HG03354 (cell line): ENCODE results near the gene SYT17.

Source experiments
- ATAC-seq: cut with Tn5 transposase; IDR thresholded peaks from one replicate; pipeline ENCODE4 v1.9.1; 2021; ENCODE audit warnings: mild to moderate bottlenecking; ENCODE audit not compliant: unreplicated experiment, poor library complexity, severe bottlenecking

Gene SYT17

GRCh38 chr16:19203374-19203966 lies 35.4 kb downstream of the SYT17 start:
- ATAC-seq: no peak

GRCh38 chr16:19210280-19210924 lies 42.4 kb downstream of the SYT17 start:
- ATAC-seq: peak; percentile 73

DNA sequence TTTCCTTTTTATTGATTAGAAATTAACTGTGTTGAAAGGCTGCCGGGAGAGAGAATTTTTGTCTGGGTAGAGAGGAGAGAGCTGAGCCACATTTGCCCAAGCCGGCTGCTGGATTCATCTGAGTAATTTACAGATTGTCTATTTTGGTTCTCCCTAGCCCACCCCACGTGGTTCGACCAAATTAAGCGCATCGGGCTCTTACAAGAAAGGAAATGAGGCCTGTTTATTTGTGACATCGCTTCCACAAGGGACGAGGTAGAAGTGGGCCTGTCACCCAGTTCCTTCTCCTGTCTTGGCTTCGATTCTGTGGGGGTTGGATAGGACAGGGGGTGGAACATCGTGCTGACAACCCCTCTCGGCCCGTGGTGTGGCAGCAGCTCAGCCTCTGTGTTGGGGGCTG lies 42.9 kb downstream of the SYT17 start:
- peak; percentile 43 for ATAC-seq

GRCh38 chr16:19212059-19212458 lies 44.0 kb downstream of the SYT17 start:
- no peak for ATAC-seq

DNA sequence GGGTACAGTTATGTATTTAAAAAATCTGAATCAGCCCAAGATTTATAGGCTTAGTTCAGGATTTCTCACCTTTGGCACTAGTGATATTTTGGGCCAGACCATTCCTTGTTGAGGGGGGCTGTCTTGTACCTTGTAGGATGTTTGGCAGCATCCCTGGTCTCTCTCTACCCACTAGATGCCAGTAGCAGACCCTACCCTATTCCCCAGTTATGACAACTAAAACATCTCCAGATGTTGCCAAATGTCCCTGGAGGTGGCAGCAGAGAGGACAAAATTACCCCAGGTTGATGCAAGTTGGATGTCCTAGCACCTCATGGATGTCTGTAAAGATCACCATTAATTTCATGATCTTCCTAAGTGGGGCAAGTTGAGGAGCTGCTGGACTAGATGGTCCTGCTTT lies 45.8 kb downstream of the SYT17 start:
- no peak for ATAC-seq

GRCh38 chr16:19215705-19216104 lies 47.7 kb downstream of the SYT17 start:
- ATAC-seq: no peak

DNA sequence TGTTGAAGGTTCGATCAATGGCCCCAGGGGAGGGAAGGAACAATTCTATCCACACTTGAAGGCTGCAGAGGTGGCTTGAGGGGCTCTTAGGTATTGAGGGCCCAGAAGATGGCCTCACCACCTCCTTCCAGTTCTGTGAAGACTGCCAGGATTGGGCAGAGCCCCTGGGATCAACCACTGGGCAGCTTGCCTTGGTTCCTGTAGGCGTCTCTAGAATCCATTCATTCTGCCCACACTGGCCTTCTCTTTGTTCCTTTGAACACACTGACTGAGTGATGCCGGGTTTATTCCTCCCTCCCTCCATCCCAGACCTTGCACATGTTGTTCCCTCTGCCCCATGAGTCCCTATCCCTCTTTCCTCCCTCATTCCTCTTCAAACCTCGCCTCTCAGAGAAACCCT lies 50.5 kb downstream of the SYT17 start:
- no peak for ATAC-seq

- ATAC-seq: no peak
Measured at GRCh38 chr16:19219836-19220235, 51.8 kb downstream of the SYT17 start.

DNA sequence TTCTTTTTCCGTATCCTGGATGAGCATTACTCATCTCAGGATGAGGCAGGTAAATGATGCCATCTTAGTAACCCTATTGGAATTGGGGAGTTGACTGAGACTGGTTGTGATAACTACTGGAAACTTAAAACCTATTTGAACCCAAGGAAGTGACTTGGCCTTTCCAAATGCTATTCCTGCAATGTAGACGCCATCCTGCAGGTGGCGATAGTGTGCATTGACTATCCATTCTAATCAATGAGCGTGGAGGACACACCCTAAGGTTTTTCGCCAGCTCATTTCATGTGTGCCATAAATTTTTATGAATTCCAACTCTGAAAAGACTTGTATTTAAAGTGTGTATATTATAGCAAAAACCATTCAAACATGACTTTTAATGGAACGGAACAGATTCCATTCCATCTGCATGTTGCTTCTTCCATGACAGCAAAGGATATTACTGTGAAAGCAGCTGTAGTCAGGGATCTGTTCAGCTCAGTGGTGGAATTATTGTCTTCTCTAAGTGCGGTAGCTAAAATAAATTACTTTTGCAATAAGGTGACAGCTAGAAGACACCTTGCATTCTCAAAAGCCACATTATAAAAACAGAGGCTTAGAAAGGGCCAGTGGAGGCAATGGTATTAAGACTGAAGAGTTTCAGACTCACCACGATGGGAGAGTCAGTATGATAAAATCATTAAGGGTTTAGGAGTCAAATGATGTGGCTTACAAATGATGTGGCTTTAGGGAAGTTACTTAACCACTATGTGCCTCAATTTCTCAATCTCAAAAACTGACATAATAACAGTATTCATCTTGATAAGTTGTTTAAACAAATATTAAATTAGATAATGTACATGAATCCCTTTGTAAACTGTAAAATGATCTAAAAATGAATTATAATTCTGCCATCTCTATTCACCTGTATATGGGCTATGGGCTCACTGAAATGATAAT lies 55.5 kb downstream of the SYT17 start:
- ATAC-seq: no peak

- ATAC-seq: no peak
Measured at GRCh38 chr16:19225651-19226050, 57.6 kb downstream of the SYT17 start.

- ATAC-seq: no peak
Measured at GRCh38 chr16:19227643-19228042, 59.6 kb downstream of the SYT17 start.

DNA sequence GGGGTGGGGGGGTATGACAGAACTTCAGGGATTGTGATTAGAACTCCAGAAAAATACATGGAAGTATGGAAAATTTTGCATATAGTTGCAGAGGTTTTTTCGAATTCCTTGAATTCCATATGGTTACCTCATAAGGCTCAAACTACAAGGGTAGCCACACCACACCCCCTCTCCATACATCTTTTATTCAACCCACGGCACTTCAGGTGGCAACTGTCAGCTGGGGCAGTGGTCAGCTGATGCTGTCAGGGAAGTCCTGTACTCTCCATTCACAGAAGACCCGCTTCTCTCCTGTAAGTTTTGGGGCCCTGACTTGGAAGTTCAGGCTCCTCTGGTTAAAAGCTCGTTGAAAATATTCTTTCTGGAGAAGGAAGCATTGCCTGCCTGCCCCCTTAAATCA lies 60.0 kb downstream of the SYT17 start:
- no peak for ATAC-seq

DNA sequence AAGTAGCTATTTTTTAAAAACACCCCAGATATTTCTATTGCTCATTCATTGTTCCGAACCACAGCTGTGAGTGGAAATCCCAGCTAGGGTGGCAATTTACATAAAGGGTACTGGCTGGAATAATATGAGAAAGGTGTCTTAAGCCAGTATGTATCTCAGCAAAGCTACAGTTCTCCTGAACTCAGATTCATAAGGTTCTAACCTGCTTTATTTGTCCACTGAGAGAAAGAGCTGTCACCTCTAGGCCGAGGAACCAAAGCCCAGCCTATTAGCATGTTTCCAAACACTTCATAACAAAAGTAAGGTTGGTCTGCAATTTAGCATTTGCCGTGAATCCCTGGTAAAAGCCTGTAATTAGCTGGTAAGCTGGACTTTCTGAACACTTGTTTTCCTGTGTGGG lies 60.5 kb downstream of the SYT17 start:
- no peak for ATAC-seq

DNA sequence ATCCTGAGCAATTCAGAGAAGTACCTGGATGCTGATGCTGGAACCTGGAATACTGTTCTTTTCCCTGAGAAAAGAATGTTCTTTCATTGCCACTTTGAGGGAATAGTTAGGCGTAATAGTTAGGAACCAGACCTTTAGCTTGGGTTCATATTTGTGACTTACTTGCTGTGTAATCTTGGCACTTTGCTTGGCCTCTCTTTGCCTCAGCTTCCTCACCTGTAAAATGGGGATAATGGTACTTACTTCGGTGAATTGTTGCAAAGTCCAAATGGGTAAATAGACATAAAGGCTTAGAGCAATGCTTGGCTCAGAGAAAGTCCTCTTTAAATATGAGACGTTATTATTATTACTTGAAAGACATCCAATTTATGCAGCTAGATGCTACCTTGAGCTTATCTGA lies 62.5 kb downstream of the SYT17 start:
- no peak for ATAC-seq

GRCh38 chr16:19231881-19232280 lies 63.8 kb downstream of the SYT17 start:
- ATAC-seq: no peak

DNA sequence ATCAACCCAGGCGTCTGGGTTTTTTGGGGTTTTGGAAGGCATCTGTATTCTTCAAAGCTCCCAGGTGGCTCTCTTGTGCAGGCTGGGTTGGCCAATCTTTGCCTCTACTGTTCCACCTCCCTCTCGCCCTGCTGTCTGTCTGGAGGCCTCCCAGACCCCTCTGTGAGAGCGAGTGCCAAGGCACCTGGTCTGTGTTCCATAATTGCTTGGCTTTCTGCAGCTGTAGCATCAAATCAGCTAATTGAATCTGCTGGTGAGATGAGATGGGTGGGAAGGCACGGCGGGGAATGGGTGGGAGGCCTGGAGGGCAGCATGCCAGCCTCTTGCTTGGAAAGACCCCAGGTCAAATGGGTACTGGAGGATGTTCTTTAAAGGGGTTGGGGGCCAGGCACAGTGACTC lies 64.9 kb downstream of the SYT17 start:
- no peak for ATAC-seq

DNA sequence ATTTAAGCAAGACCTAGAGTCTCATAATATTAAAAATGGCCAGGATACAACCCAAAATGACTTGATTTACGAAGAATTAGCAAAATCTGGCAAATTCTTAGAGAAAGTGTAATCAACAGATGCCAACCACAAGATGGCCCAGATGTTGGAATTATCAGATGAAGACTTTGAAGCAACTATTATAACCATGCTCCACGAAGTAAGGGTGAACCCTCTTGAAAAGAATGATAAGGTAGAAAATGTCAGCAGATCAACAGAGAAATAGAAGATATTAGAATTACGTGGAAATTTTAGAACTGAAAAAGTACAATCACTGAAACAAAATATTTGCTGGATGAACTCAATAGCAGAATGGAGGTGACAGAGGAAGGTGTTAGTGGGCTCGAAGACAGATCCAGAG lies 67.4 kb downstream of the SYT17 start:
- no peak for ATAC-seq

DNA sequence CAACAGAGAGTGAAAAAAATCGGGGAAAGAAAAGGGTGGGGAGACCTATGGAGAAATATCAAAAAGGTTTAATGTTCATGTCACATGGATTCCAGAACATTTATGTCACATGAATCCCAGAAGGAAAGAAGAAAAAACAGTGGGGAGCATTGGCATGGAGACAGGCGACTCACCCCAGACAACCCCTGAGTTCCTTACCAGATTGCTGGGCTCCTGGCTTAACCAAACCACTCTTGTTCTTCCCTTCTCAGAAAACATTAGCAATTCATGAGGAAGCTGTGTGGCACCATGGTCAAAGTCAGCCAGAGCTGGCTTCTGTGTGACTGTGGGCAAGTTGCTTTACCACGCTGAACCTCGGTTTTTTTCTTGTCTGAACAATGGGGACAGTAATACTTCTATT lies 67.8 kb downstream of the SYT17 start:
- ATAC-seq: no peak

DNA sequence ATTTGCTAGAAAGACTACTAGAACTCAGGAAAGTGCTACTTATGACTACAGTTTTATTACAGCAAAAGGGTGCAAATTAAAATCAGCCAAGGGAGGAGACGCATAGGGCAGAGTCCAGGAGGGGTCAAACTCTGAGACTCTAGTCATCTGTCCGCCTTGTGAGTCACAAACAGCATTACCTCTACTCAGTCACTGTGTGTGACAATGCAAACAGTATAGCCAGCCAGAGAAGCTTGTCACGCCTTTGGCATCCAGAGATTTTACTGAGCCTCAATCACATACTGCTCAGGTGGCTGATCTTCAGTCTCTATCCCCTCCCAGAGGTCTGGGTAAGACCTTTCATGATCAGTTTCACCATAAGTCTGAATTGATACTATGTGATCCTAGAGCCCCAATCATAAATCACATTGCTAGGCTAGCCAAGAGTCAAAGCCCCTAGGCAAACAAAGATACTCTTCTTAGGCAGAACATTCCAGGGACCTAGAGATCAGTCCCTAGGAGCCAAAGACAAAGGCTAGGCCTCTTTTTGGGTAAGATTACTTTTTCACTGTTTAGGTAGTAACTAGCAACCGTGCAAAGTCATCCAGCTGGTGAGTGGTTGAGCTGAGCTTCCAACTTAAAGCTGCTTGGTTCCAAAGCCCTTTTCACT lies 68.6 kb downstream of the SYT17 start:
- no peak for ATAC-seq

GRCh38 chr16:19238406-19238805 lies 70.4 kb downstream of the SYT17 start:
- ATAC-seq: no peak
